GM21367 (cell line): Measurements from ENCODE around the gene RFC1.
"Not testable (repeated sequence)": the region's sequence is repeated elsewhere in the genome, so short reads cannot be mapped to it uniquely, and the experiment has no call there.

Source experiments
- ATAC-seq: cut with Tn5 transposase; IDR thresholded peaks from one replicate; pipeline ENCODE4 v1.9.1; 2021; ENCODE audit not compliant: unreplicated experiment

RFC1 gene, protein sequence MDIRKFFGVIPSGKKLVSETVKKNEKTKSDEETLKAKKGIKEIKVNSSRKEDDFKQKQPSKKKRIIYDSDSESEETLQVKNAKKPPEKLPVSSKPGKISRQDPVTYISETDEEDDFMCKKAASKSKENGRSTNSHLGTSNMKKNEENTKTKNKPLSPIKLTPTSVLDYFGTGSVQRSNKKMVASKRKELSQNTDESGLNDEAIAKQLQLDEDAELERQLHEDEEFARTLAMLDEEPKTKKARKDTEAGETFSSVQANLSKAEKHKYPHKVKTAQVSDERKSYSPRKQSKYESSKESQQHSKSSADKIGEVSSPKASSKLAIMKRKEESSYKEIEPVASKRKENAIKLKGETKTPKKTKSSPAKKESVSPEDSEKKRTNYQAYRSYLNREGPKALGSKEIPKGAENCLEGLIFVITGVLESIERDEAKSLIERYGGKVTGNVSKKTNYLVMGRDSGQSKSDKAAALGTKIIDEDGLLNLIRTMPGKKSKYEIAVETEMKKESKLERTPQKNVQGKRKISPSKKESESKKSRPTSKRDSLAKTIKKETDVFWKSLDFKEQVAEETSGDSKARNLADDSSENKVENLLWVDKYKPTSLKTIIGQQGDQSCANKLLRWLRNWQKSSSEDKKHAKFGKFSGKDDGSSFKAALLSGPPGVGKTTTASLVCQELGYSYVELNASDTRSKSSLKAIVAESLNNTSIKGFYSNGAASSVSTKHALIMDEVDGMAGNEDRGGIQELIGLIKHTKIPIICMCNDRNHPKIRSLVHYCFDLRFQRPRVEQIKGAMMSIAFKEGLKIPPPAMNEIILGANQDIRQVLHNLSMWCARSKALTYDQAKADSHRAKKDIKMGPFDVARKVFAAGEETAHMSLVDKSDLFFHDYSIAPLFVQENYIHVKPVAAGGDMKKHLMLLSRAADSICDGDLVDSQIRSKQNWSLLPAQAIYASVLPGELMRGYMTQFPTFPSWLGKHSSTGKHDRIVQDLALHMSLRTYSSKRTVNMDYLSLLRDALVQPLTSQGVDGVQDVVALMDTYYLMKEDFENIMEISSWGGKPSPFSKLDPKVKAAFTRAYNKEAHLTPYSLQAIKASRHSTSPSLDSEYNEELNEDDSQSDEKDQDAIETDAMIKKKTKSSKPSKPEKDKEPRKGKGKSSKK

GRCh38 chr4:39365830-39366771 is at the start of gene RFC1:
Gene RFC1, minus strand, starts transcription at chr4:39366362. Its CDS starts 121 bp downstream, at chr4:39366241.
- ATAC-seq = no peak

DNA sequence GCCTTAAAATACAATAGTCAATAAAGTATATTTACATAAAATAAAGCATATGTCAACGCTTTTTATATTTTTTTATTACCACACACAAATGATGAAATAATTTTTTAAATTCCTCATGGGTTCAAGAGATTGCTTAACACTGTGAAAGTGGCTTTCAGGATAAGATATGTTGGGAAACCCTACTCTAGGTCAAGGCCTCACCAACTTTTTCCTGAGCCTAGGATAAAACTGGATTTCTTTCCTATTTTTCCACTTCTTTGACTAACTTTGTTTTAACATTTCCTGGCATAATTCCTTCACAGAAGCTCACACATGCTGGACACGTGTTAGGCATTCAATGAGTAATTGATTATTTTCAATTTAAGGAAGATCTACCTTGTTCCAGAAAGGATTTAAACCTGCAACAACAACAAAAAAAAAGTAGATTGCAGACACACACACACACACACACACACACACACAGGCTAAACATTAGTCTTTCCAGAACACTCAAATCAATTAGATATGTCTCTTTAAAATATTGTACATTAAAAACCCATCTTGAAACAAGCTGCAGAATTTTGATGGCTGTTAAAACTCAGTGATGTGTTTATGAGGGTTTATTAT is 49.6 kb upstream of the RFC1 start:
- no peak for ATAC-seq

GRCh38 chr4:39411561-39411960 is 45.4 kb upstream of the RFC1 start:
- ATAC-seq = not testable (repeated sequence)

DNA sequence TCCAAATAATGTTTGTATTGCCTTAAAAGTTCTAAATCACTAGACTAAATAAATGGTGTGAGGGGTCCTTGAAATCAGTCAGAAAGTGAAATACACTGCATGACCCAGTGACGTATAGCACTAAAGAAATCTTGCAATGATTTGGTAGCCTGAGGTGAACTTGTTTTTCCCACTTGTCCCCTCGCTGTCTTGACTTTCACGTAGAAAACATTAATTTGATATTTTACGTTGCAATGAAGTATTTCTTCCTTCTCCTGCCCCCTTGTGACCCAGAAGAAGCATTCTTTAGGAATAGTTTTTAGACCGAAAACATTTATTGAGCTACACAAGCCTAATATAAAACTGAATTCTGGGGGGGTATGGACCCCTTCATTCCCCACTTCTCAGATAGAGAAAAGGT is 44.3 kb upstream of the RFC1 start:
- no peak for ATAC-seq

GRCh38 chr4:39407584-39407885 is 41.4 kb upstream of the RFC1 start:
- no peak for ATAC-seq

DNA sequence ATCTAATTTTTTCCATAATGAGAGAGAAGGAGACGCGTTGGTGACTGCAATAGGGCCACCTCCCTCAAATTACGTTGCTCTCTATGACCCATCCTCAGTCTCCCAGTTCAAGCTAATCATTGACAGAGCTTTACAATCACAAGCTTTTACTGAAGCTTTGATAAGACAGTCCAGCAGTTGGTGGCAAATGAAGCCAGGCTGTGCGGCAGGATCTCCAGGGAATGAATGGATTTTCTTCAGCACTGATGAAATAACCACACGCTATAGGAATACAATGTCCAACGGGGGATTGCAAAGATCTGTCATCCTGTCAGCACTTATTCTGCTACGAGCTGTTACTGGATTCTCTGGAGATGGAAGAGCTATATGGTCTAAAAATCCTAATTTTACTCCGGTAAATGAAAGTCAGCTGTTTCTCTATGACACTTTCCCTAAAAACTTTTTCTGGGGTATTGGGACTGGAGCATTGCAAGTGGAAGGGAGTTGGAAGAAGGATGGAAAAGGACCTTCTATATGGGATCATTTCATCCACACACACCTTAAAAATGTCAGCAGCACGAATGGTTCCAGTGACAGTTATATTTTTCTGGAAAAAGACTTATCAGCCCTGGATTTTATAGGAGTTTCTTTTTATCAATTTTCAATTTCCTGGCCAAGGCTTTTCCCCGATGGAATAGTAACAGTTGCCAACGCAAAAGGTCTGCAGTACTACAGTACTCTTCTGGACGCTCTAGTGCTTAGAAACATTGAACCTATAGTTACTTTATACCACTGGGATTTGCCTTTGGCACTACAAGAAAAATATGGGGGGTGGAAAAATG is 40.8 kb upstream of the RFC1 start, which contains the start of gene KLB:
KLB (plus strand) TSS at position 168 of the 821 bp plus-strand sequence; CDS start at position 188, 20 bp downstream.
- no peak for ATAC-seq

- not testable (repeated sequence) for ATAC-seq
These were observed 35.5 kb upstream of the RFC1 start for GRCh38 chr4:39401640-39402039.

DNA sequence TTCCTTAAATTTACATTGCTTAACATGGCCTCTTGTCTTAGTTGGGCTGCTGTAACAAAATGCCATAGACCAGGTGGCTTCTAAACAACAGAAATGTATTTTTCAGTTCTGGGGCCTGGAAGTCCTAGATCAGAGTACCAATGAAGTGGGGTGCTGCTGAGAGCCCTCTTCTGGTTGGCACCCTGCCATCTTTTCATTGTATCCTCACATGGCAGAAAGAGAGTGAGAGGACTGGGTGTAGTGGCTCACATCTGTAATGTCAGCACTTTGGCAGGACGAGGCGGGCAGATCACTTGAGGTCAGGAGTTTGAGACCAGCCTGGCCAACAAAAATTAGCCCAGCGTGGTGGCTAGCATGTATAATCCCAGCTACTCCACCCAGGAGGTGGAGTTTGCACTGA is 28.5 kb upstream of the RFC1 start:
- no peak for ATAC-seq

GRCh38 chr4:39390603-39391002 is 24.4 kb upstream of the RFC1 start:
- no peak for ATAC-seq

DNA sequence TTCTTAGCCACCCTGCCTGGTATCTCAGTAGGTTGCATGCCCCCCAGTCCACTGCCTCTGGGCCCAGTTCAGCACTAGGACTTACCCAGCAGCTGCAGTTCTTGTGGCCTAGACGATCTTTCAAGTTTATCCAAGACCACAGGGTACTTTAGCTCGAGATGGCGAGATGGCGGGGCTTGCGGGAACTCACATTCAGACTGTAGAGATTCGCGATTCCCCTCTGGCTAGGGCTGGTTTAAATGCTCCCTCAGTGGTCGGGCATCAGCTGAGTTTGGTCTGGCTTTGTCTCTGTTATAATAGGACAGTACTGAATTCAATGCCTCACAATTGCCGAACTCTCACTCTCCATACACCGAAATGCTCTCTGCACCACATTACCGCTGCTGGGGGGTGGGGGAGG is 18.4 kb upstream of the RFC1 start:
- no peak for ATAC-seq

DNA sequence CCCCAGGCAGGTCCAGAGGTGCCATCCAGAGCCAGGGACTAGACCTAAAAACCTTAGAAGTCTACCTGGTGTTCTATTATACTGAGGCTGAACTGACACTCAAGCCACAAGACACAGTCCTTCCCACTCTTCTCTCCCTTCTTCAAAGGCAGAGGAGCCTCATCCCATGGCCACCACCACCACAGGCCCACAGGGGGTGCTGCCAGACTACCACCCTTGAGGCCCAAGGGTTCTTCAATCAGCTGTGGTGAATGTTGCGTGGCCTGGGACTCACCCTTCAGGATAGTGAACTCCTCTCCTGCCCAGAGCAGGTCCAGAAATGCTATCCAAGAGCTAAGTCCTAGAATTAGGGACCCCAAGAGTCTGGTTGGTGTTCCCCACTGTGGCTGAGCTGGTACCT is 17.5 kb upstream of the RFC1 start:
- ATAC-seq = no peak

GRCh38 chr4:39375478-39375877 is 9.3 kb upstream of the RFC1 start:
- ATAC-seq = no peak

DNA sequence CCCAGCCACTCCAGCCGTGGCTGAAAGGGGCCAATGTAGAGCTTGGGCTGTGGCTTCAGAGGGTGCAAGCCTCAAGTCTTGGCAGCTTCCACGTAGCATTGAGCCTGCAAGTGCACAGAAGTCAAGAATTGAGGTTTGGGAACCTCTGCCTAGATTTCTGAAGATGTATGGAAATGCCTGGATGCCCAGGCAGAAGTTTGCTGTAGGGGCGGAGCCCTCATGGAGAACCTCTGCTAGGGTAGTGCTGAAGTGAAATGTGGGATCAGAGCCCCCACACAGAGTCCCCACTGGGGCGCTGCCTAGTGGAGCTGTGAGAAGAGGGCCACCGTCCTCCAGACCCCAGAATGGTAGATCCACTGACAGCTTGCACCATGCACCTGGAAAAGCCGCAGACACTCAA is 5.0 kb upstream of the RFC1 start:
- not testable (repeated sequence) for ATAC-seq

- ATAC-seq = no peak
These were observed 3.1 kb upstream of the RFC1 start for GRCh38 chr4:39369301-39369700.

GRCh38 chr4:39367166-39367565 is 1.0 kb upstream of the RFC1 start:
- ATAC-seq = no peak

DNA sequence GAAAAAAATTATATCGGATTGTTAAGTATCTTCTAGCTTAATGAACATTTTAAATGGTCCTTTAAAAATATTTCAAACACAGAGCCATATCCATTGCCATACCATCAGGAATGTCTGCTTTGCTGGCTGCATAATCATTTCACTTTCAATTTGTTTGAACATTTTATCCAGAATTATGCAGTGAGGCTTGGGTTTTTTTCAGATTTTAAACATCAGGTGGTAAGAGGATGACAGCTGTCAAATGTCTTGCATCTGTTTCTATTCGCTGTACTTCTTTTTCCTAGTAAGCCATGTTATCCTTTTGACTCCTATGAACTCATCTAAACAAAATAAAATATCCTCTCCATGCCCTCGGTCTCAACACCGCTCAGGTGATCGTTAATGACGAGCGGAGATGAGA is 802 bp downstream of the RFC1 start:
- ATAC-seq = no peak

GRCh38 chr4:39363773-39364393 is 2.3 kb downstream of the RFC1 start:
- ATAC-seq = no peak

DNA sequence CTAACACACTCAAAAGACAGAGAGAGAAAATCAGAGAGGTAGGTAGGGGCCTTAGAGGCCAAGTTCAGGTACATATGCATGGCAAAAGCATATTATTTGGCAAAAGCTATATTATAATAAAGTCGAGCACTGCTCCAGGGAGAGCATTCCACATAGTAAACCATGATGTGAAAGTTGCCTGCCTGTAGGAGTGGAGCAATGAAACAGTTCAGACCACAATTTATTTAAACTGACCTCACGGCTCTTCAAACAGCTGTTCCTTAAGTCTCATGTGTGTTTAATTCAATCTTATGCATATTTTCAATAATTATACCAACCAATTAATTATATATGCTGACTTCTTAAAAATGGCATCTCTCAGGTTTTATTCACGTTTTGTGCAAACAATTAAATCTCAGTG is 3.3 kb downstream of the RFC1 start:
- ATAC-seq = no peak

DNA sequence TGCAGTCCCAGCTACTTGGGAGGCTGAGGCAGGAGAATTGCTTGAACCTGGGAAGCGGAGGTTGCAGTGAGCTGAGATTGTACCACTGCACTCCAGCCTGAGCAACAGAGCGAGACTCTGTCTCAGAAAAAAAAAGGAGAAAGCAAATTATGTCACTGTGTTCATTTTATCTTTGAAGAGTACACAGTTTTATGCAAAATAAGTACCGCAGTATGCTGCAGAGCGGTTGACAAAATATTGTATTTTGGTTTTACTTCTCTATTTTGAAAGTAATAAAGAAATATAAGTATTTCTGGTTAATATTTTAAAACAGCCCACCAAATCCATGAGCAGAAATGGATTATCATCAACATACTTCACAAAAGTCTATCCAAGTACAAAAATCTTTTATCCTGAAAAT is 5.6 kb downstream of the RFC1 start:
- ATAC-seq = not testable (repeated sequence)
